HG03066 (cell line): ENCODE measurements around the gene DERL3.

ENCODE experiments used
- ATAC-seq: cut with Tn5 transposase; IDR thresholded peaks from one replicate; pipeline ENCODE4 v1.9.1; 2021; ENCODE audit warnings: low read depth; ENCODE audit not compliant: unreplicated experiment

Gene DERL3

GRCh38 chr22:23806837-23807236 lies 32.0 kb downstream of the DERL3 start:
- no peak for ATAC-seq

- ATAC-seq, result no peak
Measured at GRCh38 chr22:23804781-23805291, 34.0 kb downstream of the DERL3 start.

GRCh38 chr22:23803001-23803819 lies 35.6 kb downstream of the DERL3 start:
- ATAC-seq, result no peak

- ATAC-seq, result no peak
Measured at GRCh38 chr22:23801886-23802377, 36.9 kb downstream of the DERL3 start.

- no peak for ATAC-seq
Measured at GRCh38 chr22:23801238-23801821, 37.5 kb downstream of the DERL3 start.

GRCh38 chr22:23800297-23801237 lies 38.2 kb downstream of the DERL3 start:
- peak; percentile 61 for ATAC-seq

GRCh38 chr22:23796461-23796860 lies 42.3 kb downstream of the DERL3 start:
- ATAC-seq, result no peak

GRCh38 chr22:23793326-23793725 lies 45.5 kb downstream of the DERL3 start:
- ATAC-seq, result no peak

GRCh38 chr22:23791738-23792645 lies 46.8 kb downstream of the DERL3 start:
- ATAC-seq, result no peak

- no peak for ATAC-seq
Measured at GRCh38 chr22:23790819-23791737, 47.7 kb downstream of the DERL3 start.

GRCh38 chr22:23789638-23790037 lies 49.2 kb downstream of the DERL3 start:
- ATAC-seq, result no peak

GRCh38 chr22:23789121-23789520 lies 49.7 kb downstream of the DERL3 start:
- ATAC-seq, result no peak

- no peak for ATAC-seq
Measured at GRCh38 chr22:23787910-23788309, 50.9 kb downstream of the DERL3 start.

- ATAC-seq, result no peak
Measured at GRCh38 chr22:23787600-23787896, 51.3 kb downstream of the DERL3 start.

GRCh38 chr22:23786752-23787599 lies 51.8 kb downstream of the DERL3 start, which contains the start of gene SMARCB1:
SMARCB1 (plus strand) TSS chr22:23786966; CDS start chr22:23787170, 204 bp downstream.
- ATAC-seq, result peak; percentile 80

- no peak for ATAC-seq
Measured at GRCh38 chr22:23786261-23786710, 52.5 kb downstream of the DERL3 start.
